D721Med (cell line): ENCODE measurements around the gene ANKRD35.
A peak's percentile ranks its signal among the peaks of the same experiment; 100 is the strongest.
"Not testable (repeated sequence)": the region's sequence is repeated elsewhere in the genome, so short reads cannot be mapped to it uniquely, and the experiment has no call there.

Experiments
- DNase-seq: peaks from one replicate; pipeline ENCODE4 v3.0.0; 2011; ENCODE audit warnings: low spot score; ENCODE audit not compliant: insufficient read length
- FAIRE-seq: peaks from 2 replicates; lab custom pipeline; 2011; peaks lifted over from hg19 to GRCh38; lab: Jason Lieb, UNC
- CTCF ChIP-seq: IDR thresholded peaks from 2 replicates; pipeline ENCODE4 v1.5.1; 2012; ENCODE audit warnings: mild to moderate bottlenecking, control low read depth; ENCODE audit not compliant: insufficient read depth; ENCODE audit errors: missing control alignments

ANKRD35 gene

GRCh38 chr1:145885738-145886287, at the start of gene ANKRD35:
ANKRD35 (minus strand) TSS chr1:145885866; CDS start chr1:145885758, 108 bp downstream.
- no peak for TF ChIP-seq CTCF
- DNase-seq: peak; percentile 99

GRCh38 chr1:145932522-145933009, 46.9 kb upstream of the ANKRD35 start:
- not testable (repeated sequence) for DNase-seq, FAIRE-seq

More at GRCh38 chr1:145885738-145886287, at the start of gene ANKRD35:
- FAIRE-seq: no peak

GRCh38 chr1:145927916-145928643, 42.4 kb upstream of the ANKRD35 start:
- no peak for DNase-seq
- no peak for FAIRE-seq
- TF ChIP-seq CTCF: no peak

- peak; percentile 53 for TF ChIP-seq CTCF
- FAIRE-seq (peak; percentile 84), DNase-seq (no peak)
Measured at GRCh38 chr1:145927063-145927886, 41.6 kb upstream of the ANKRD35 start, which contains the start of gene RBM8A. RBM8A (minus strand) TSS chr1:145927484; CDS start chr1:145927426, 58 bp downstream.

- FAIRE-seq (no peak), DNase-seq (no peak)
- no peak for TF ChIP-seq CTCF
Measured at GRCh38 chr1:145926686-145927062, 41.0 kb upstream of the ANKRD35 start.

GRCh38 chr1:145922266-145922665, 36.6 kb upstream of the ANKRD35 start:
- no peak for FAIRE-seq
- no peak for TF ChIP-seq CTCF
- no peak for DNase-seq

- not testable (repeated sequence) for FAIRE-seq
Measured at GRCh38 chr1:145920297-145920696, 34.6 kb upstream of the ANKRD35 start.

More at GRCh38 chr1:145920297-145920696, 34.6 kb upstream of the ANKRD35 start:
- not testable (repeated sequence) for DNase-seq
